Testis (tissue), 2 donors: Measurements from ENCODE around the gene KRT6A.

Experiments
- CTCF ChIP-seq, 3 experiments: fragments of 450-650 bp in 2 of 3; fragments of 200-600 bp in 1 of 3; sonication (generic) in 1 of 3; IDR thresholded peaks; one replicate each; pipeline ENCODE4 v1.5.1; 2016 to 2019; ENCODE audit warnings: antibody characterized with exemption in 3 of 3, mild to moderate bottlenecking in 2 of 3, moderate library complexity in 1 of 3
- POLR2A ChIP-seq: fragments of 450-650 bp; IDR thresholded peaks from one replicate; pipeline ENCODE4 v1.6.1; 2017; ENCODE audit warnings: antibody characterized with exemption, mild to moderate bottlenecking, moderate library complexity

- no peak for TF ChIP-seq CTCF (IDR thresholded peaks at IDR 0.05)
- TF ChIP-seq POLR2A, result no peak
Measured at GRCh38 chr12:52529846-52530245, 36.8 kb upstream of the KRT6A start.
